Fibroblast of gingiva (primary cell): ENCODE measurements around the gene TRAPPC11.

Experiments used
- DNase-seq: peaks from one replicate; pipeline ENCODE4 v3.0.0-alpha.2; 2011; ENCODE audit warnings: low read depth

TRAPPC11 gene

GRCh38 chr4:183758061-183758757 lies 99.1 kb downstream of the TRAPPC11 start:
- DNase-seq: no peak

- no peak for DNase-seq
Measured at GRCh38 chr4:183758758-183759447, 99.8 kb downstream of the TRAPPC11 start.

GRCh38 chr4:183760326-183760725 lies 101.2 kb downstream of the TRAPPC11 start:
- no peak for DNase-seq
